H9 (cell line): ENCODE results near the gene TMEM164. TPM values are rescaled to one million over a fixed set of nuclear protein-coding genes. Genes with fewer than 3 reads are reported as not detected.

ENCODE experiments used
- DNase-seq: peaks from one replicate; pipeline ENCODE4 v3.0.0-alpha.2; 2017
- H2AFZ ChIP-seq: one replicate; pipeline ENCODE4 v1.6.1; 2013; ENCODE audit warnings: mild to moderate bottlenecking, low read length, control low read depth, moderate library complexity
- H2AK5ac ChIP-seq: 2 replicates; pipeline ENCODE4 v1.6.1; 2013; ENCODE audit warnings: low read length, control low read depth, mixed read lengths; ENCODE audit not compliant: insufficient read length
- H2BK120ac ChIP-seq: one replicate; pipeline ENCODE4 v1.6.1; 2013; ENCODE audit warnings: low read depth, mild to moderate bottlenecking, low read length, control low read depth, inconsistent platforms; ENCODE audit not compliant: poor library complexity, severe bottlenecking
- H2BK12ac ChIP-seq: 2 replicates; pipeline ENCODE4 v1.6.1; 2013; ENCODE audit warnings: low read length, control low read depth, mixed read lengths, low read depth; ENCODE audit not compliant: insufficient read length
- H2BK15ac ChIP-seq: 2 replicates; pipeline ENCODE4 v1.6.1; 2013; ENCODE audit warnings: low read depth, low read length, control low read depth
- H2BK20ac ChIP-seq: one replicate; pipeline ENCODE4 v1.6.1; 2013; ENCODE audit warnings: low read depth, mild to moderate bottlenecking, low read length, control low read depth, inconsistent platforms; ENCODE audit not compliant: poor library complexity, severe bottlenecking
- H2BK5ac ChIP-seq: 2 replicates; pipeline ENCODE4 v1.6.1; 2013; ENCODE audit warnings: low read length, control low read depth, mixed read lengths; ENCODE audit not compliant: insufficient read length
- H3K14ac ChIP-seq: 2 replicates; pipeline ENCODE4 v1.6.1; 2013; ENCODE audit warnings: low read length, control low read depth; ENCODE audit not compliant: insufficient read depth
- H3K18ac ChIP-seq: 2 replicates; pipeline ENCODE4 v1.6.1; 2013; ENCODE audit warnings: low read depth, mild to moderate bottlenecking, mixed read lengths, low read length, control low read depth; ENCODE audit not compliant: insufficient read length
- H3K23ac ChIP-seq: 2 replicates; pipeline ENCODE4 v1.6.1; 2013; ENCODE audit warnings: low read length, control low read depth, mixed read lengths, low read depth; ENCODE audit not compliant: insufficient read length
- H3K23me2 ChIP-seq: 2 replicates; pipeline ENCODE4 v1.6.1; 2013; ENCODE audit warnings: low read depth, mild to moderate bottlenecking, mixed read lengths, low read length, control low read depth; ENCODE audit not compliant: insufficient read length, poor library complexity, severe bottlenecking
- H3K27ac ChIP-seq: 2 replicates; pipeline ENCODE4 v1.5.1; 2013; ENCODE audit warnings: low read length, control low read depth, mixed read lengths, low read depth; ENCODE audit not compliant: insufficient read length
- H3K27me3 ChIP-seq: 2 replicates; pipeline ENCODE4 v1.6.1; 2013; ENCODE audit warnings: low read length, control low read depth, inconsistent platforms; ENCODE audit not compliant: insufficient read depth
- H3K4ac ChIP-seq: 2 replicates; pipeline ENCODE4 v1.6.1; 2013; ENCODE audit warnings: low read depth, mild to moderate bottlenecking, control low read depth, inconsistent platforms, low read length, moderate library complexity
- H3K4me1 ChIP-seq: 2 replicates; pipeline ENCODE4 v1.6.1; 2013; ENCODE audit warnings: low read length, control low read depth, inconsistent platforms; ENCODE audit not compliant: insufficient read depth
- H3K4me2 ChIP-seq: 2 replicates; pipeline ENCODE4 v1.6.1; 2013; ENCODE audit warnings: low read length, control low read depth, mixed read lengths; ENCODE audit not compliant: insufficient read length, insufficient read depth
- H3K56ac ChIP-seq: 2 replicates; pipeline ENCODE4 v1.6.1; 2013; ENCODE audit warnings: low read depth, mild to moderate bottlenecking, mixed read lengths, low read length, control low read depth; ENCODE audit not compliant: insufficient read length
- H3K79me1 ChIP-seq: 2 replicates; pipeline ENCODE4 v1.6.1; 2013; ENCODE audit warnings: low read depth, mild to moderate bottlenecking, moderate library complexity, low read length, control low read depth, inconsistent platforms; ENCODE audit not compliant: insufficient read depth, poor library complexity, severe bottlenecking
- H3K79me2 ChIP-seq: 2 replicates; pipeline ENCODE4 v1.6.1; 2013; ENCODE audit warnings: low read length, control low read depth, inconsistent platforms; ENCODE audit not compliant: insufficient read depth
- H3K9ac ChIP-seq: 2 replicates; pipeline ENCODE4 v1.6.1; 2013; ENCODE audit warnings: low read length, control low read depth, mixed read lengths; ENCODE audit not compliant: insufficient read length; ENCODE audit errors: extremely low read depth
- H3K9me3 ChIP-seq: one replicate; pipeline ENCODE4 v1.6.1; 2013; ENCODE audit warnings: low read depth, low read length, inconsistent platforms; ENCODE audit not compliant: control insufficient read depth
- H3T11ph ChIP-seq: one replicate; pipeline ENCODE4 v1.6.1; 2013; ENCODE audit warnings: mild to moderate bottlenecking, low read length, control low read depth, inconsistent platforms
- H4K20me1 ChIP-seq: one replicate; pipeline ENCODE4 v1.6.1; 2013; ENCODE audit not compliant: control insufficient read depth, insufficient read length, insufficient read depth
- H4K5ac ChIP-seq: 2 replicates; pipeline ENCODE4 v1.6.1; 2013; ENCODE audit warnings: low read depth, mild to moderate bottlenecking, mixed read lengths, low read length, control low read depth; ENCODE audit not compliant: insufficient read length
- H4K8ac ChIP-seq: replicated peaks from 2 replicates; pipeline ENCODE4 v1.6.1; 2013; ENCODE audit warnings: low read length, control low read depth, mixed read lengths, low read depth; ENCODE audit not compliant: insufficient read length
- H4K91ac ChIP-seq: 2 replicates; pipeline ENCODE4 v1.6.1; 2013; ENCODE audit warnings: low read depth, mild to moderate bottlenecking, moderate library complexity, mixed read lengths, low read length, control low read depth; ENCODE audit not compliant: insufficient read length
- H3K27ac Mint-ChIP-seq, 3 experiments: 2 replicates in 2 of 3; 3 replicates in 1 of 3; pipeline ENCODE4 v1.8.0; 2020 to 2021; ENCODE audit warnings: mixed read lengths in 3 of 3, mild to moderate bottlenecking in 1 of 3, moderate library complexity in 1 of 3
- H3K27me3 Mint-ChIP-seq: 2 replicates; pipeline ENCODE4 v1.8.0; 2021; ENCODE audit warnings: low read depth, mild to moderate bottlenecking, moderate library complexity, mixed read lengths
- H3K36me3 Mint-ChIP-seq, 3 experiments: 2 replicates in 2 of 3; 3 replicates in 1 of 3; pipeline ENCODE4 v1.8.0; 2020 to 2021; ENCODE audit warnings: low read depth in 3 of 3, mixed read lengths in 3 of 3; ENCODE audit not compliant: insufficient read depth in 1 of 3
- H3K4me1 Mint-ChIP-seq, 2 experiments: 2 replicates each; pipeline ENCODE4 v1.8.0; 2020; ENCODE audit warnings: mixed read lengths in 2 of 2
- H3K4me3 Mint-ChIP-seq, 2 experiments: 2 replicates in 1 of 2; 3 replicates in 1 of 2; pipeline ENCODE4 v1.8.0; 2020 to 2021; ENCODE audit warnings: mild to moderate bottlenecking in 2 of 2, mixed read lengths in 2 of 2, moderate library complexity in 1 of 2
- H3K9me3 Mint-ChIP-seq, 2 experiments: 2 replicates in 1 of 2; 3 replicates in 1 of 2; pipeline ENCODE4 v1.8.0; 2020; ENCODE audit warnings: mild to moderate bottlenecking in 2 of 2, mixed read lengths in 2 of 2, moderate library complexity in 1 of 2
- CTCF ChIP-seq: fragments of 200-600 bp; sonication (generic); conservative IDR thresholded peaks from 3 replicates; pipeline ENCODE4 v1.8.0; 2021; ENCODE audit warnings: antibody characterized with exemption, mild to moderate bottlenecking
- WGBS: extraction: QIAGEN DNeasy Blood & Tissue Kit; methylation state at CpG from one replicate; pipeline ENCODE4 v1.1.7; 2013; ENCODE audit warnings: missing lambda C conversion rate, low lambda C conversion rate, mixed read lengths; ENCODE audit not compliant: insufficient read length; ENCODE audit errors: extremely low coverage; 5-methylcytosine and 5-hydroxymethylcytosine counted together
- total RNA-seq: library from RNA; stranded (reverse); gene quantifications from 2 replicates; pipeline ENCODE4 v1.2.1, GENCODE V29; 2021

TMEM164 gene
- total RNA-seq, 1 experiment from 2014 or later = 30.4 TPM

DNA sequence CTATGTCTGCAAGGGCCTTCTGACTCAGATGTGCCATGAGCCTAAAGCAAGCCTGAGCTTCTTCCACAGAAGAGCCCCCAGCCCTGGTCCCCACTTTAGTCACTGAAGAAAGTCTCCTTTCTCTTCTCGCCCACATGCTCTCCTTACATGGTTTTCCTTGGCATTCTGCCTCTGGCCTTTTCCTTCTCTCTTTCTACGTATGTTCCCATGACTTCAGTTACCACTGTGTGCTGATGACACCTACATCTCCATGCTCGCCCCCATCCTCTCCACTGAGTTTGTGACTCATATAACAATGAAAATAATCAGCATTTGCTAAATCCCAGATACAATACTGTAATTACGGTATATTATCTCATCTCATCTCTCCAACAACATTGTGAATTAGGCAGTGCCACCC, 165.7 kb downstream of the TMEM164 start:
- Histone ChIP-seq H3K4me2 (no peak overlapping the region), H3K18ac (no peak overlapping the region), H4K20me1 (no peaks in the 10 kb centered on the region), H2AFZ (no peak overlapping the region), H3K56ac (no peak overlapping the region), H3K23me2 (no peaks in the 10 kb centered on the region), H3K27me3 (no peaks in the 10 kb centered on the region), H4K8ac (no peak overlapping the region), H2BK20ac (no peak overlapping the region), H3K79me2 (no peaks in the 10 kb centered on the region), H3K23ac (no peak overlapping the region), H2AK5ac (no peak overlapping the region), H2BK15ac (no peak overlapping the region), H2BK12ac (no peak overlapping the region), H2BK5ac (no peak overlapping the region), H2BK120ac (no peak overlapping the region), H4K5ac (no peak overlapping the region), H3K27ac (no peak overlapping the region), H4K91ac (no peak overlapping the region), H3K9ac (no peak overlapping the region), H3K14ac (no peak overlapping the region), H3T11ph (no peak overlapping the region), H3K79me1 (no peaks in the 10 kb centered on the region), H3K4ac (no peak overlapping the region), H3K4me1 (no peaks in the 10 kb centered on the region), H3K9me3 (no peaks in the 10 kb centered on the region)
- peaks cover 0 to 10% (median 7%) of the 10 kb centered on the region in 3 experiments; a peak in 4 of 7 replicates for H3K36me3 Mint-ChIP-seq
- H3K9me3 Mint-ChIP-seq = no peaks in the 10 kb centered on the region
- TF ChIP-seq CTCF = no peak
- no peak for DNase-seq
- H3K27ac Mint-ChIP-seq = no peak overlapping the region; a peak in 1 of 7 replicates
- H3K4me1 Mint-ChIP-seq = peaks cover 5 to 6% of the 10 kb centered on the region in 2 experiments; a peak in 3 of 4 replicates
- no peak overlapping the region; a peak in 1 of 5 replicates for H3K4me3 Mint-ChIP-seq
- WGBS = no CpG with 5 or more reads among the region's 4 CpGs
- H3K27me3 Mint-ChIP-seq = no peaks in the 10 kb centered on the region
